Stimulated activated naive CD8-positive, alpha-beta T cell treated with anti-CD3 and anti-CD28 coated beads, Interleukin-15, amount 100 ng/mL, for 72 hours (primary cell): ENCODE results near the gene EID3.
A peak's percentile ranks its signal among the peaks of the same experiment; 100 is the strongest.
"Not testable (repeated sequence)": the region's sequence is repeated elsewhere in the genome, so short reads cannot be mapped to it uniquely, and the experiment has no call there.

Experiments
- ATAC-seq: fragments of 150-1000 bp; cut with Tn5 transposase; 2 replicates; pipeline ENCODE4 v1.10.0; 2021; ENCODE audit warnings: mild to moderate bottlenecking, moderate library complexity
- DNase-seq, 2 donors: peaks; one replicate each; pipeline ENCODE4 v3.0.0; 2021 to 2022
- H3K27ac Mint-ChIP-seq, 2 donors: one replicate each; pipeline ENCODE4 v1.8.0; 2022; ENCODE audit warnings: mild to moderate bottlenecking in 2 of 2, mixed read lengths in 2 of 2, moderate library complexity in 2 of 2
- H3K27me3 Mint-ChIP-seq: one replicate; pipeline ENCODE4 v1.8.0; 2022; ENCODE audit warnings: mixed read lengths
- H3K4me1 Mint-ChIP-seq: one replicate; pipeline ENCODE4 v1.8.0; 2022; ENCODE audit warnings: mild to moderate bottlenecking, mixed read lengths
- H3K4me3 Mint-ChIP-seq, 2 donors: one replicate each; pipeline ENCODE4 v1.8.0; 2022; ENCODE audit warnings: mild to moderate bottlenecking in 2 of 2, mixed read lengths in 2 of 2, moderate library complexity in 1 of 2
- H3K9me3 Mint-ChIP-seq, 2 donors: one replicate each; pipeline ENCODE4 v1.8.0; 2022; ENCODE audit warnings: mixed read lengths in 2 of 2

Gene EID3

DNA sequence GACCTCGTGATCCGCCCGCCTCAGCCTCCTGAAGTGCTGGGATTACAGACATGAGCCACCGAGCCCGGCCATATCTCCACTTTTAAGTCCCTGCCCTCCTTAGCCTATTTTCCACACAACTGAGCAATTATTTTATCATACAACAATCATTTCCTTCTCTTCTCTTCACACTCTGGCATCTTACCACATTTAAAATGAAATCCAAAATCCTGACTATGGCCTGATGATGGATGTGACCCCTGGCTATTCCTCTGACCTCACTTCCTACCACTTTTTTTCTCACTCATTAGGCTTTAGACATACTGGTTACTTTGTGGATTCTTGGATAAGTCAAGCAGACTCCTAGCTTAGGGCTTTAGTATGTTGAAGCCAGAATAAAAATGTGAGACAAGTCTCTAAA, 21.9 kb upstream of the EID3 start:
- DNase-seq (no peak), ATAC-seq (no peak)
- no peak overlapping the region for H3K4me3 Mint-ChIP-seq
- H3K9me3 Mint-ChIP-seq = no peaks in the 10 kb centered on the region
- peak overlapping the region in 1 of 2 donors; percentile 66 for H3K27ac Mint-ChIP-seq
- H3K27me3 Mint-ChIP-seq = peaks cover 7% of the 10 kb centered on the region
- H3K4me1 Mint-ChIP-seq = peaks cover 17% of the 10 kb centered on the region

GRCh38 chr12:104282109-104282508, 21.4 kb upstream of the EID3 start:
- ATAC-seq (no peak), DNase-seq (no peak)
- Mint-ChIP-seq H3K9me3 (no peaks in the 10 kb centered on the region), H3K27ac (no peak overlapping the region), H3K27me3 (peaks cover 7% of the 10 kb centered on the region), H3K4me3 (no peak overlapping the region), H3K4me1 (peaks cover 19% of the 10 kb centered on the region)

DNA sequence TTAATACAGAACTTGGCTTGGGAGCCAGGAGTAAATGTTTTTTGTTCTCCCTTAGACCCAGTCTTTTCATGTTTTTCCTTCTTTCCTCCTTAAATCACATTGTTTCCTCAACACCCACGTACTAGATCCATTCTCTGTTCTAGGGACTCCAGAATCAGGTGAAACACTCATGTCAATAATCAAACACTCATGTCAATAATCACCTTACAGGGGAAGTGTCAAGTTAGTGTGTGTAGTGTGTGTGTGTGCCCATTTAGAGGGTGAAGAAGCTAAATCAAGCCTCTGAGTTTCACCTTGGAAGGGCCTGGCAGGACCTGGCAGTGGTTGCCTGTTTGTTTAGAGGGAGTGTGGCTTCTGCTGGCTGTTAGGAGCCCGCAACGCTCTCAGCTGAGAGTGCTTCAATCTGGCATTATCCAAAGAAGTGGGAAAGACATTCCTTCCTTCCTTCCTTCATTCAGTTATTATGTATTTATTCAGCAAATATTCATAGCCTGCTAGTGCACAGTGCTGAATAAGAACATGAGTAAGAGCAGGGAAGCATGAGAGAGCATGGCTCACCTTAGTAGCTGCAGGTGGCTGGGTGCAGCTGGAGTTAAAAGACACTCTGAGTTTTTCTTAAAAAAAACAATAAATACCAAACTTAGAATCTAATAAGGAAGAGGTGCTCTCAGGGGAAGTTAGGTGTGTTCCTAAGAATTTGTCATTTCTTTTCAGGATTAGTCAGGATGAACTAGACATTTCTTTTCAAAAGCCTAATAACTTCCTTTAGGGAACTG, 17.6 kb upstream of the EID3 start:
- peak overlapping the region; percentile 91 to 92 for H3K4me3 Mint-ChIP-seq
- DNase-seq (no peak), ATAC-seq (no peak)
- peaks cover 27% of the 10 kb centered on the region for H3K4me1 Mint-ChIP-seq
- no peaks in the 10 kb centered on the region for H3K27me3 Mint-ChIP-seq
- no peaks in the 10 kb centered on the region for H3K9me3 Mint-ChIP-seq
- peak overlapping the region; percentile 95 to 99 for H3K27ac Mint-ChIP-seq

- Mint-ChIP-seq H3K9me3 (no peaks in the 10 kb centered on the region), H3K27ac (peak overlapping the region; percentile 95 to 99), H3K4me1 (peaks cover 25% of the 10 kb centered on the region), H3K4me3 (peak overlapping the region; percentile 91 to 92), H3K27me3 (no peaks in the 10 kb centered on the region)
- DNase-seq = peak; percentile 89 to 94
- peak; percentile 90 for ATAC-seq
Observed at GRCh38 chr12:104286516-104287482, 16.7 kb upstream of the EID3 start.

DNA sequence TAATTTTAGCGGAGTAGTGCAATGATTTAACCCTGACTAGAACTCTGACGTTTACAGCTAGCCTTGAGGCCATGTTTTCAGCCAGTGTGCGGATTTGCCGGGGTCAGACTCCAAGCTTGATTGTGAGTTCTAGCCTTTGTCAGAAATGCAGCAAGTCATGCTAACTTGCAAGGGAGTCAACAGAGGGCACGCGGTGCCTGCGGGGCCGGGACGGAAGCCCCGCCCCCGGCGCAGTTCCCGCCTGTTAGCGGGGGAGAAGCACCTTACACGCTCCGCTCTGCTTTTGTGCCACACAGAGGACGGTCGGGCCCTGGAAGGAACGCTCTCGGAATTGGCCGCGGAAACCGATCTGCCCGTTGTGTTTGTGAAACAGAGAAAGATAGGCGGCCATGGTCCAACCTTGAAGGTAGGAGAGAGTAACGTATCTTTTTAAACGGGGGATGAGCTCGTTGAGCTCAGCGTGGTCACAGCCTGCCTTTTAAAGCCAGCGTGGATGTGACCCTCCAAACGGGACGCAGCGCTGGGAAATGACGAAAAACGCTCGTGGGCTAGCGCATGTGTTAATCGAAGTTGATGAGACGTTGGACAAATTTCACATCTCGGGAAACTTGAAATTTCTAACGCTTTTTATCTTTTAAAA, 14.8 kb upstream of the EID3 start:
- no peaks in the 10 kb centered on the region for H3K27me3 Mint-ChIP-seq

GRCh38 chr12:104290320-104290719, 13.2 kb upstream of the EID3 start:
- ATAC-seq (no peak), DNase-seq (no peak)
- Mint-ChIP-seq H3K4me1 (peaks cover 50% of the 10 kb centered on the region), H3K27ac (no peak overlapping the region), H3K4me3 (no peak overlapping the region), H3K27me3 (no peaks in the 10 kb centered on the region), H3K9me3 (no peaks in the 10 kb centered on the region)

More for the DNA sequence above, 14.8 kb upstream of the EID3 start:
- Mint-ChIP-seq H3K4me3 (peak overlapping the region; percentile 91 to 92), H3K27ac (peak overlapping the region; percentile 95 to 99), H3K9me3 (no peaks in the 10 kb centered on the region), H3K4me1 (peaks cover 37% of the 10 kb centered on the region)
- peak; percentile 86 to 92 for DNase-seq
- ATAC-seq = peak; percentile 80

GRCh38 chr12:104290855-104291254, 12.7 kb upstream of the EID3 start:
- H3K4me1 Mint-ChIP-seq = peaks cover 50% of the 10 kb centered on the region
- H3K27ac Mint-ChIP-seq = no peak overlapping the region

DNA sequence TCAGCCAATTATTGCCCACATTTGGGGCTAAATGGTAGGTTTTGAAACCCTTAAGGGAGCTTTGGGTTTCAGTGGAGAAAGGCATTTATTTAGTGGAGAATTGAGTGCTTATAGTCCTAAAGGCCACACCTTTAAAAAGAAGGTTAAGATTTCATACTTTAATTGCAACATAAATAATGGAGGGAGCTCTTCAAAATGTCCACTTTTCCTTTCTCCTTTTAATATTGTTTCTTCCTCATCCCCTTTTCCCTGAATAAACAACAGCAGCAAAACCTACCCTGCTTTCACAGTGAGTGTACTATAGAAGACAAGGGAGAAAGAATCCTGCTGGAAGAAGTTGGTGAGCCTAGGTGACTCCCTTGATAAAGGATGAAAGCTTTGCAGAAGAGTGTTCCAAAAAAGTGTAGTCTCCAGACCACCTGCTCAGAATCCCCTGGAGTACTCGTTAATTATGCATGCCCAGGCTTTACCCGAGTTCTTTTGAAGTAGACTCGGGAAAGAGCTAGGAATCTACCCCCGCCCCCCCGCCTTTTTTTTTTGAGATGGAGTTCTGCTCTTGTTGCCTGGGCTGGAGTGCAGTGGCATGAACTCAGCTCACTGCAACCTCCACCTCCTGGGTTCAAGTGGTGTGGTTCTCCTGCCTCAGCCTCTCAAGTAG, 11.5 kb upstream of the EID3 start:
- DNase-seq (no peak), ATAC-seq (no peak)
- no peaks in the 10 kb centered on the region for H3K9me3 Mint-ChIP-seq
- H3K4me1 Mint-ChIP-seq = peaks cover 40% of the 10 kb centered on the region
- H3K27ac Mint-ChIP-seq = no peak overlapping the region
- peak overlapping the region in 1 of 2 donors; percentile 15 for H3K4me3 Mint-ChIP-seq
- H3K27me3 Mint-ChIP-seq = no peaks in the 10 kb centered on the region

More at GRCh38 chr12:104290855-104291254, 12.7 kb upstream of the EID3 start:
- Mint-ChIP-seq H3K4me3 (no peak overlapping the region), H3K9me3 (no peaks in the 10 kb centered on the region), H3K27me3 (no peaks in the 10 kb centered on the region)
- no peak for DNase-seq
- no peak for ATAC-seq

DNA sequence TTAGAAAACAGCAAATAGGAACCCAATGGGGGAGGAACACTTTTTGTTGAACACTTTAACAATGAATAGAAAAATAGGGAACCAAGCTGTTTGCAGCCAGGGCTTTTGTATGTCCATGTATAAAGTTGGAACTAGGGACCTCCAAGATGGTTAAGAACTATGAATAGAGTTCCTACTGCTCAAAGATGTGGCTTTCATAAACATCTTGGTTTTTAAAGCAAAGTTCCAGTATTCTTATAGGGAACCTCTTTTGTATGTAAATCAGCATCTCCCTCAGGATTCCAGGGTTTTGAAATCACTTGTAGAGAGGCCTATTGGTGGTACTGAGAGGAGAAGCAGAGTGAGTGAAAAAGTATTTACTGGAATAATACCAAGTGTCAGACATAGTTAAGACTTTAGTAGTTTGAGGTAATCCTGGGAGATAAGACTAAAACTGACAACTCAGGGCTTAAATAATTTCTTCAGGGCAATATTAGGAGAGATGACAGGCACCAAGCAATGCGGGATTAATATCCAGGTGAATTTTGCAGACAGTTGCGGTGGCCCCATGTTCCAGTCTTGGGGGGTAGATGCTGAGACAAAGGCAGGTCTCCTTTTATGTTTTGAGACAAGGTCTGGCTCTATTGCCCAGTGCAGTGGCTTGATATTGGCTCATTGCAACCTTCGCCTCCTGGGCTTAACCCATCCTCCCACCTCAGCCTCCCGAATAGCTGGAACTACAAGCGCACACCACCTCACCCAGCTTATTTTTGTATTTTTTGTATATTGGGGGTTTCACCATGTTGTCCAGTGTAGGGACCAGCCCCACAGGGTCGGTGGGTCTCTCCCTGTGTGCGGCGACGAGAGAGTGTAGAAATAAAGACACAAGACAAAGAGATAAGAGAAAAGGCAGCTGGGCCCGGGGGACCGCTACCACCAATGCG, 10.4 kb upstream of the EID3 start:
- peaks cover 46% of the 10 kb centered on the region for H3K4me1 Mint-ChIP-seq
- H3K27ac Mint-ChIP-seq = peak overlapping the region; percentile 84 to 93
- no peaks in the 10 kb centered on the region for H3K27me3 Mint-ChIP-seq
- ATAC-seq = no peak
- no peak for DNase-seq
- H3K9me3 Mint-ChIP-seq = no peaks in the 10 kb centered on the region
- H3K4me3 Mint-ChIP-seq = no peak overlapping the region

GRCh38 chr12:104294158-104294859, 9.2 kb upstream of the EID3 start:
- not testable (repeated sequence) for H3K4me3 Mint-ChIP-seq, H3K9me3 Mint-ChIP-seq, H3K27ac Mint-ChIP-seq, ATAC-seq, H3K27me3 Mint-ChIP-seq, DNase-seq
- H3K4me1 Mint-ChIP-seq = peaks cover 42% of the 10 kb centered on the region

DNA sequence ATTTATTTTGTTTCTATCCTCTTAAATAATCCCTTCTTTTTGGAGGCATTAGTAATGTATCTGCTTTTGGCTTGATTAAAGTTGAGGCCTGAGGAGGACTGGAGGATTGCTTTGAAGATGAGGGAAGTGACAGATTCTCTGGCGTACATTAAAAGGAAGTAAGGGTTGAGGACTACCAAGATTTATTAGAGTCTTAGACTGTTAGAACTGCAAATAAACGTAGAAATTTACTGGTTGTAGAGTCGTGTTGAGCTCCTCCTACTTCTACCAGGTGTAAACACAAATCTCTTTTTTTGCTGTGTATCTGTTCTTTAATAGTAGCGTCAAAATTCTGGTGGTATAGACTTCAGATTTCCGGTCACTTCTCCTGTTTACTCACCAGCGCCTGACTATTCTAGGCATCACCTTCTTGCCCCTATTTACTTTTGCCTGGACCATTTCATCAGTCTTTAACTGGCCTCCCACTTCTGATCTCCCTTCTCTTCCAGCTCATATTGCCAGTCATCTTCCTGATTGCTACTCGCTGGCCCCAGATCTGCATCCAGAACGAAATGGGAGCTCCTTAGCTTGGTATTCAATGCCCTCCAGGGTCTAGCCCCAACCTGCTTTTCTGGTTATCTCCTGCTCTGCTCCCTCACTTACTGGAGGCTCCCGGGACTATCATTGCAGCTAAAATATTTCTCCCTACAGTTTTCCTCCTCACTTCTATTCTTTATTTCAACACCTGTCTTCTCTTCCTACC, 8.4 kb upstream of the EID3 start:
- no peaks in the 10 kb centered on the region for H3K9me3 Mint-ChIP-seq
- H3K27me3 Mint-ChIP-seq = no peaks in the 10 kb centered on the region
- H3K4me3 Mint-ChIP-seq = no peak overlapping the region
- H3K27ac Mint-ChIP-seq = no peak overlapping the region
- ATAC-seq = no peak
- peaks cover 46% of the 10 kb centered on the region for H3K4me1 Mint-ChIP-seq
- DNase-seq = no peak

GRCh38 chr12:104295954-104296353, 7.6 kb upstream of the EID3 start:
- H3K27me3 Mint-ChIP-seq = no peaks in the 10 kb centered on the region
- H3K4me3 Mint-ChIP-seq = no peak overlapping the region
- H3K4me1 Mint-ChIP-seq = peaks cover 54% of the 10 kb centered on the region
- DNase-seq = no peak
- no peak for ATAC-seq
- H3K9me3 Mint-ChIP-seq = no peaks in the 10 kb centered on the region
- peak overlapping the region in 1 of 2 donors; percentile 28 for H3K27ac Mint-ChIP-seq

DNA sequence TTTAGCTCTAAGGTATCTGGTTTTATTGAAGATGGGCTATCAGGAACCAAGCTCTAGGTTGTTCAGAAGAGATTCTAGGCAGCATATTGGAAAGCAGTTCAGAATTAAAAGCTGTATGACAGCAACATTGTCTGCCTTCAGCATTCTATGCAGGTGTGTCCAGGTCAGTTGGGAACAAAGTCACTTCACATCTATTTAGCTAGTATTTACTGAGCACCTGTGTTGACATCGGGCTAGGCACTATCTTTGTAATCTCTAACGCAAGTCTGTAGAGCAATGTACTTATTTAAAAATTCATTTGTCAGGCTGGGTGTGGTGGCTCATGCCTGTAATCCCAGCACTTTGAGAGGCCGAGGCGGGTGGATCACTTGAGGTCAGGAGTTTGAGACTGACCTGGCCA, 6.8 kb upstream of the EID3 start:
- H3K27ac Mint-ChIP-seq = no peak overlapping the region
- no peak overlapping the region for H3K4me3 Mint-ChIP-seq
- H3K4me1 Mint-ChIP-seq = peaks cover 60% of the 10 kb centered on the region

More for the DNA sequence above, 6.8 kb upstream of the EID3 start:
- ATAC-seq (no peak), DNase-seq (no peak)
- Mint-ChIP-seq H3K9me3 (no peaks in the 10 kb centered on the region), H3K27me3 (no peaks in the 10 kb centered on the region)
